ENCODE results near the gene ATP5F1D. TPM values are rescaled to one million over a fixed set of nuclear protein-coding genes. Genes with fewer than 3 reads are reported as not detected.

The ATP5F1D gene
- total RNA-seq, 2 experiments from 2014 or later = 193 to 194 TPM

- ChIA-PET POLR2A (interaction anchor here (0.6 to 2.5 kb wide), 7 partner anchors 9 to 233 kb away, joined by 3 to 20 read pairs (median 4); partner anchors contain the start of genes ATP5F1D and CIRBP), CTCF (interaction anchor here (0.5 to 17.9 kb wide), 2 partner anchors 16 to 184 kb away, joined by 5 to 373 read pairs; partner anchors contain the start of gene ATP5F1D)
These were observed 18.6 kb downstream of the ATP5F1D start for GRCh38 chr19:1259876-1260748.

- POLR2A ChIA-PET = interaction anchor here (0.9 to 2.5 kb wide), 7 partner anchors 8 to 234 kb away, joined by 3 to 20 read pairs (median 4); partner anchors contain the start of genes ATP5F1D, CIRBP and FAM174C
- CTCF ChIA-PET = interaction anchor here (0.5 to 17.9 kb wide), 3 partner anchors 8 to 185 kb away, joined by 5 to 373 read pairs (median 8); partner anchors contain the start of gene ATP5F1D
These were observed 19.4 kb downstream of the ATP5F1D start for GRCh38 chr19:1260749-1261537.

DNA sequence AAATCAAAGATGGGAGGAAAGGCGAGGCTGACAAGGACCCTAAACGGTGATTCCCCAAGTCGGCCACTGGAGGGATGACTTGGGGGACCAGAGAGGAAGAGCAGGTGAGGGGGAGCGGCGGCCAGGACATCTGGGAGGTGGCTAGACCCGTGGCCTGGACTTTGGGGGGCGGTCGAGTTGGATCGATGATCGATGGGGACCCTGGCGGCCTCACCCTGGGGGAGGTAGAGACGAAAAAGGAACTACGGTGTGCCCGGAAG, 19.9 kb downstream of the ATP5F1D start:
- CTCF ChIA-PET = interaction anchor here (2.0 to 17.9 kb wide), 2 partner anchors 8 to 18 kb away, joined by 8 to 373 read pairs; partner anchors contain the start of gene ATP5F1D
- POLR2A ChIA-PET = interaction anchor here (1.1 to 2.5 kb wide), 5 partner anchors 8 to 171 kb away, joined by 4 to 20 read pairs (median 4); partner anchors contain the start of genes CIRBP and FAM174C

DNA sequence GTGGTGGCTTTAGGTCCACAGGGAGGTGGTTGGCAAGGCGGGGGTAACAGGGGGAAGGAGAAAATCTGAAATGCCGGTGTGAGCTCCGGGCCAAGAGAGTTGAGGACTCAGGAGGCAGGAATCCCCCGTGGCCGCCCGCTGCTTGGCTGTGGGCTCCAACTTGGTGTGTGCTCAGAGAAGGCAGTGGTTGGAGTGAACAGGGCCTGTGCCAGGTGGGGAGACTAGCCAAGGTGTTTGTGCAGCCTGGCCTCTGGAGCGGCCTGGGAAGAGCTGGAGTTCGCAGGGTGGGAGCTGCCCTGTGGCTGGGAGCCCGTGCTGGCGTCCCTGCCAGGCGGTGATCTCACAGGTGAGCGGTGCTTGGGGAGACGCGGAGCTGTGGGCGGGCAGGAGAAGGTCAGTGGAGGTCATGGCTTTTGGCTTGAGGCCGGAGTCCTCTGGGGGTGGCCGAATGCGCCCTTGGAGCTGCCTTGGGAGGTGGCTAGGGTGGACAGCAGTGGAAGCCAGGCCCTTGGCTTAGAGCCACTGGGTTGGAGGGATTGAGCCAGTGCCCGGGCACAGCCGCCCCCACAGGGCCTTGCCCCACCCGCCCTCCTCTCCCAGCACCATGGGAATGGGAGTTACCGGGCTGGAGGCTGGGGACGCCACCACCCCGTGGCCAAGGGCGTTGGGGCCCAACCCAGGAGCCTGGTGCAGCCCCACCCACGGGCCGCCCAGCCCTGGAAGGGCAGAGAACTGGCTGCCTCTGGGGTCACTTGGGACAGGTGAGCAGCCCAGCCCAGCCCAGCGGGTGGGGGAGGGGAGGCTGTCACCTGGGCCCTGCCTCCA, 20.5 kb downstream of the ATP5F1D start:
- CTCF ChIA-PET = interaction anchor here (2.0 to 17.9 kb wide), 2 partner anchors 9 to 18 kb away, joined by 8 to 373 read pairs; partner anchors contain the start of gene ATP5F1D

GRCh38 chr19:1262623-1263123, 21.1 kb downstream of the ATP5F1D start:
- CTCF ChIA-PET = interaction anchor here (2.0 to 17.9 kb wide), 2 partner anchors 10 to 19 kb away, joined by 8 to 373 read pairs; partner anchors contain the start of gene ATP5F1D
- POLR2A ChIA-PET = interaction anchor here (0.6 to 1.4 kb wide), 2 partner anchors 18 to 95 kb away, joined by 4 to 5 read pairs; no protein-coding TSS in a partner anchor

More for the DNA sequence above, 20.5 kb downstream of the ATP5F1D start:
- POLR2A ChIA-PET = interaction anchor here (1.1 to 2.5 kb wide), 5 partner anchors 7 to 172 kb away, joined by 4 to 20 read pairs (median 4); partner anchors contain the start of genes CIRBP and FAM174C

DNA sequence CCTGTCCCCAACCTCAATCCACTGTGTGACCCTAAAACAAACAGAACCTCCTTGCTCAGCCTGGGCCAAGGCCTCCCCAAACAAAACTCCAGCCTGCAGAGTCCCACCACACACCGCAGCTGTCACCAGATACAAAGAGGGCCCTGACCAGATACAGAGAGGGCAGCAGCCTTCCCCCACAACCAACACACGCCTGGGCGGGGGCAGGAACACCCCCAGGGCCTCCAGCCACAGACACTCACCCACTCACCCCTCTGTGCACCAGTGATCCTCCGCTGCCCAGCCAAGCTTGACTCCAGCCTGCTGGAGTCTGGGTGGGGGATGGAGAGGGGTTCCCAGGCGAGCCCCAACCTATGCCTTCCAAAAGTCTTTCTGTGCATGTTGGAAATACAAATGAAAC, 21.6 kb downstream of the ATP5F1D start:
- CTCF ChIA-PET = interaction anchor here (17.9 kb wide), 1 partner anchor 19 kb away, joined by 373 read pairs; the partner anchor contains the start of gene ATP5F1D
- POLR2A ChIA-PET = interaction anchor here (0.6 kb wide), 1 partner anchor 95 kb away, joined by 5 read pairs; no protein-coding TSS in a partner anchor

DNA sequence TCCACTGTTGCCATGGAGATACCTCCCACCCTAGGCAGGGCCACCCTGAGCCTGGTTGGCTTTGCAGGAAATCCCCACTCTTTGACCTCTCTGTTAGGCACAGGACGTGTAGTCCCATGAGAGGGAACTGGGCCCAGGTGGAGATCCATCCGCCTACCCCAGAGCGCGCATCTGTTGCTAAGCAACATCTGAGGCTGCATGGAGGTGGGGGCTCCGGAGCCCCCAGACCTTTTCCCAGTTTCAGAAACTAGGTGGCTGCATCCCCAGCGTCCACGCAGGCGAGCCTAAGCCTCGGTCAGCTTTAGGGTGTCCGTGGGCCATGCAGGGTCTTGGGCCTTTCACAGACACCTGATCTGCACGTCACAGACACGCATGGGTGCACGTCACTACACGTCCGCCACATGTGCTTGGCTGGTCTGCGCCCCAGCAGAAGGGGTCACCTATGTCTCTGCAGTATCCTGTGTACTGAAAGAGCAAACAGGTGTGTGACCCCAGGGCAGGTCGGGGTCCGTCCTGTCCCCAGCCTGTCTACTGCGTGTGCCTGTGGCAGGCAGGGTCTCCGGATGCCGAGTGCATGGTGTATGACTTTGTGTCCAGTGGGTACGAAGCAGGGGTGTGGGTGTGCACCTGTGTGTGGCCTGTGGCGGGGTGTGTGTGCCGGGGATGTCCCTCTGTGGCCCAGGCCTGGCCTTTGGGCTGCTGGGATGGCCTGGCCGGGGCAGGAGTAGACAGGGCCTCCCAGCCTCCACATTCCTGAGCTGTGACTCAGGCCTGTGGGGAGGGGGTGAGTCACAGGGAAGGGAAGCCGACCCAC, 23.5 kb downstream of the ATP5F1D start:
- CTCF ChIA-PET = interaction anchor here (1.3 to 17.9 kb wide), 2 partner anchors 9 to 21 kb away, joined by 3 to 373 read pairs; partner anchors contain the start of gene ATP5F1D
- POLR2A ChIA-PET = interaction anchor here (2.1 to 3.1 kb wide), 2 partner anchors 13 to 21 kb away, joined by 17 to 47 read pairs; no protein-coding TSS in a partner anchor

GRCh38 chr19:1265615-1266128, 24.1 kb downstream of the ATP5F1D start:
- ChIA-PET CTCF (interaction anchor here (1.3 to 17.9 kb wide), 5 partner anchors 8 to 135 kb away, joined by 3 to 373 read pairs (median 8); partner anchors contain the start of genes ATP5F1D and CBARP), POLR2A (interaction anchor here (0.5 to 3.1 kb wide), 4 partner anchors 11 to 21 kb away, joined by 3 to 47 read pairs (median 10); no protein-coding TSS in a partner anchor)

- CTCF ChIA-PET = interaction anchor here (0.6 to 17.9 kb wide), 13 partner anchors 9 to 467 kb away, joined by 3 to 373 read pairs (median 3); partner anchors contain the start of genes ABCA7, ARHGAP45, ATP5F1D and CBARP
- POLR2A ChIA-PET = interaction anchor here (0.5 to 3.1 kb wide), 11 partner anchors 9 to 192 kb away, joined by 3 to 47 read pairs (median 3); partner anchors contain the start of genes ATP5F1D, FAM174C and GPX4
These were observed 24.8 kb downstream of the ATP5F1D start for GRCh38 chr19:1266129-1266915.

GRCh38 chr19:1266916-1267476, 25.4 kb downstream of the ATP5F1D start:
- POLR2A ChIA-PET = interaction anchor here (0.6 to 3.1 kb wide), 10 partner anchors 8 to 193 kb away, joined by 3 to 47 read pairs (median 4); partner anchors contain the start of genes ATP5F1D, FAM174C and GPX4
- CTCF ChIA-PET = interaction anchor here (0.7 to 17.9 kb wide), 12 partner anchors 8 to 468 kb away, joined by 3 to 373 read pairs (median 4); partner anchors contain the start of genes ABCA7, ARHGAP45, ATP5F1D and CBARP

DNA sequence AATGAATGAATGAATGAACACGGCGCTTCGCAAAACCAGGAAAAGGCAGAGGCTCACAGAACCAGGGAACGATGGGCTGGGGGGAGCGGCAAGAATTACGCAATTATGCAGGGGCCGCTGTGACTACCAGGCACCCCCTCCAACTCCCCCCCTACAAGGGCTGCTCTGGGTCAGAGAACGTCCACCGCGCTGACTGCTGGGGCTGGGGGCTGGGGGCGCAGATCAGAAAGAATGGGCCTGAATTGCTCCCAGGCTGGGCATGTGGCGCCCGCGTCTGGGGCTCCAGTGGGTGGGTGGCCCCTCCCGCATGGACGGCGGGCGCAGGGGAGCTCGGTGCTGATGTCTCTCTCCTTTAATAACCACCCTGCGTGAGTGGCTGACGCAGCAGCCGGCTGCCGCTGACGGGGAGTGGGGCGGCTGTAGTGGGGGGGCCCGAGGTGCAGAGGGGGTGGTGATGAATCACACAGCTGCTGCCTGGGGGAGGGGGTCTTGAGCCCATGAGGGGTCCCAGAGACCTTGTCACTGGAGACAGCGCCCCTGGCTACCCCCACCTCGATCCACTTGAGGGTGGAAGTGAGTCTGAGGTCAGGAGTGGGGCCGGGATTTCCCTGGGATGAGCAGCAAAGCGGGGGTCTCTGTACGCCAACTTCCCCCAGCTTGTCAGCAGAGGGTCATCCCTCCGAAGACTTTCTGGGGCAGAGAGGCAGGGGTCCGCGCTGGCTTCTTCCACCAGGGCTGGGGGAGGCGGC, 26.1 kb downstream of the ATP5F1D start:
- CTCF ChIA-PET = interaction anchor here (1.6 to 17.9 kb wide), 3 partner anchors 13 to 200 kb away, joined by 8 to 373 read pairs (median 76); partner anchors contain the start of genes ARHGAP45 and ATP5F1D
- POLR2A ChIA-PET = interaction anchor here (3.1 kb wide), 1 partner anchor 23 kb away, joined by 47 read pairs; no protein-coding TSS in a partner anchor

GRCh38 chr19:1268226-1269064, 26.9 kb downstream of the ATP5F1D start:
- POLR2A ChIA-PET = interaction anchor here (0.5 to 3.1 kb wide), 19 partner anchors 8 to 247 kb away, joined by 3 to 47 read pairs (median 4); partner anchors contain the start of genes ARHGAP45, ATP5F1D and RNU6-2
- CTCF ChIA-PET = interaction anchor here (1.2 to 17.9 kb wide), 4 partner anchors 9 to 25 kb away, joined by 3 to 373 read pairs (median 40); partner anchors contain the start of gene ATP5F1D

DNA sequence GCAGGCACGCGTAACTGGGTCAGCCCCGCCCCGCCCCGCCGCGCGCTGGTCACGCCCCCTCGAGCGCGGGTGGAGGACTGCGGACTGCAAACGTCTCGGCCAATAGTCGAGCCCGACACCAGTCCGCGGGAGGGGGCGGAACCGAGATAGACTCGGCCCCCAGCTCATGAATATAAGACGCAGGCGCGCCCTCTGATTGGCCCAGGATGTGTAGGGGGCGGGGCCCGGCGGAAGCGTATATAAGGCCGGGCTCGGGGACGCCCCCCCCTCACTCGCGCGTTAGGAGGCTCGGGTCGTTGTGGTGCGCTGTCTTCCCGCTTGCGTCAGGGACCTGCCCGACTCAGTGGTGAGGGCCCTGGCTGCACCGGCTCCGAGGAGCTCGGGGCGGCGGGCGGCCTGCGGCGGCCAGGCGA, 27.5 kb downstream of the ATP5F1D start, which contains the start of gene CIRBP:
Gene CIRBP, plus strand, starts transcription at position 268 of the 413 bp plus-strand sequence. CDS start 1,602 bp downstream, outside the sequence.
- CTCF ChIA-PET = interaction anchor here (1.2 to 17.9 kb wide), 4 partner anchors 8 to 25 kb away, joined by 3 to 373 read pairs (median 40); partner anchors contain the start of gene ATP5F1D
- POLR2A ChIA-PET = interaction anchor here (0.5 to 1.4 kb wide), 20 partner anchors 9 to 384 kb away, joined by 3 to 38 read pairs (median 3); partner anchors contain the start of genes ARHGAP45, ATP5F1D and RNU6-2
